Measurements from ENCODE around the gene RBM12. TPM values are rescaled to one million over a fixed set of nuclear protein-coding genes. Genes with fewer than 3 reads are reported as not detected.

RBM12 gene
- total and polyA plus RNA-seq, 8 donors = 7.9 to 147 (median 24.2) TPM

- peaks cover 51 to 89% (median 86%) of the 10 kb centered on the region in 4 donors for H3K36me3 ChIP-seq
- 79 to 90% (median 83%) methylated on average over 5 of the region's 5 CpGs for WGBS, 5 donors
Measured at GRCh38 chr20:35704514-35705261, 40.0 kb upstream of the RBM12 start.

GRCh38 chr20:35702824-35703695, 38.4 kb upstream of the RBM12 start:
- Histone ChIP-seq H3K9me3 (no peaks in the 10 kb centered on the region), H3K27ac (no peak overlapping the region), H3K36me3 (peaks cover 43 to 72% (median 70%) of the 10 kb centered on the region in 4 donors), H3K27me3 (no peaks in the 10 kb centered on the region), H3K4me1 (peaks cover 14 to 62% (median 33%) of the 10 kb centered on the region in 4 donors), H3K4me3 (no peak overlapping the region)
- TF ChIP-seq EP300 (IDR thresholded peaks at IDR 0.05) (no peak), POLR2A (IDR thresholded peaks at IDR 0.05) (no peak), POLR2AphosphoS5 (IDR thresholded peaks at IDR 0.05) (no peak), CTCF (IDR thresholded peaks at IDR 0.05) (no peak)
- intact Hi-C loops (cut with DNase I; ENCODE audit: low total_unique reads) = no loop called here
- no peak for DNase-seq
- WGBS, 5 donors = 59 to 67% (median 62%) methylated on average over 4 of the region's 4 CpGs

More at GRCh38 chr20:35704514-35705261, 40.0 kb upstream of the RBM12 start:
- peaks cover 11 to 66% (median 35%) of the 10 kb centered on the region in 4 donors for H3K4me1 ChIP-seq
- H3K27me3 ChIP-seq = no peaks in the 10 kb centered on the region
- no peaks in the 10 kb centered on the region for H3K9me3 ChIP-seq
- H3K4me3 ChIP-seq = no peak overlapping the region
- no peak overlapping the region for H3K27ac ChIP-seq
- no peak for DNase-seq
- intact Hi-C loops (cut with DNase I; ENCODE audit: low total_unique reads) = no loop called here
- TF ChIP-seq POLR2AphosphoS5 (IDR thresholded peaks at IDR 0.05) = no peak
- no peak for TF ChIP-seq CTCF (IDR thresholded peaks at IDR 0.05)
- TF ChIP-seq POLR2A (IDR thresholded peaks at IDR 0.05) = no peak
- TF ChIP-seq EP300 (IDR thresholded peaks at IDR 0.05) = no peak

- no peak for TF ChIP-seq POLR2AphosphoS5 (IDR thresholded peaks at IDR 0.05)
- no peak for TF ChIP-seq EP300 (IDR thresholded peaks at IDR 0.05)
- TF ChIP-seq CTCF (IDR thresholded peaks at IDR 0.05) = no peak
- TF ChIP-seq POLR2A (IDR thresholded peaks at IDR 0.05) = no peak
- no peak for DNase-seq
- Histone ChIP-seq H3K27me3 (no peaks in the 10 kb centered on the region), H3K4me1 (peaks cover 22 to 70% (median 40%) of the 10 kb centered on the region in 4 donors), H3K4me3 (no peak overlapping the region), H3K36me3 (peaks cover 43 to 64% (median 62%) of the 10 kb centered on the region in 4 donors), H3K9me3 (no peaks in the 10 kb centered on the region), H3K27ac (peak overlapping the region in 1 of 5 donors; percentile 91)
- WGBS, 5 donors = 73 to 84% (median 82%) methylated on average over 12 of the region's 12 CpGs
- intact Hi-C loops (cut with DNase I; ENCODE audit: low total_unique reads) = no loop called here
Measured at GRCh38 chr20:35702051-35702823, 37.5 kb upstream of the RBM12 start.

All from stomach (tissue), 9 donors.